Testis (tissue), 3 donors: ENCODE measurements around the gene CERK. TPM values are rescaled to one million over a fixed set of nuclear protein-coding genes. Genes with fewer than 3 reads are reported as not detected.

ENCODE experiments used
- DNase-seq: peaks from one replicate; pipeline ENCODE4 v3.0.0-alpha.2; 2019
- H3K27ac ChIP-seq, 2 donors: fragments of 200-600 bp; sonication (generic); one replicate each; pipeline ENCODE4 v1.5.1; 2019
- H3K27me3 ChIP-seq: fragments of 200-600 bp; sonication (generic); one replicate; pipeline ENCODE4 v1.5.1; 2019
- H3K36me3 ChIP-seq: fragments of 200-600 bp; sonication (generic); one replicate; pipeline ENCODE4 v1.5.1; 2017; ENCODE audit warnings: low read depth; ENCODE audit errors: missing control alignments
- H3K4me1 ChIP-seq: fragments of 200-600 bp; sonication (generic); one replicate; pipeline ENCODE4 v1.5.1; 2019
- H3K4me3 ChIP-seq, 2 donors: fragments of 200-600 bp; sonication (generic); one replicate each; pipeline ENCODE4 v1.5.1; 2017 to 2019
- H3K9me3 ChIP-seq: fragments of 200-600 bp; sonication (generic); one replicate; pipeline ENCODE4 v1.5.1; 2017
- POLR2A ChIP-seq: fragments of 450-650 bp; IDR thresholded peaks from one replicate; pipeline ENCODE4 v1.6.1; 2017; ENCODE audit warnings: antibody characterized with exemption, mild to moderate bottlenecking, moderate library complexity
- WGBS, 2 donors: methylation state at CpG; one replicate each; pipeline ENCODE4 v1.1.5; 2018; 5-methylcytosine and 5-hydroxymethylcytosine counted together
- intact Hi-C: fragments of 100-400 bp; cut with DNase I; formaldehyde crosslinking; loops from one replicate; pipeline ENCODE4 v1.15.1; 2023; ENCODE audit warnings: low total_unique reads
- polyA plus RNA-seq: library from polyadenylated mRNA; stranded (reverse); fragments of 350-450 nt; fragmentation: Illumina TruSeq; extraction: RNeasy Lipid Tissue Mini Kit (QIAGEN cat#74804); gene quantifications from one replicate; pipeline ENCODE4 v1.2.3, GENCODE V29; 2014; ENCODE audit warnings: low read depth, low replicate concordance; ENCODE audit not compliant: insufficient read depth
- total RNA-seq, 2 donors: library from RNA; depleted of rRNA; stranded (reverse); fragments of >200 nt; gene quantifications; one replicate each; pipeline ENCODE4 v1.2.3, GENCODE V29; 2016
- TF ChIP-seq, protein P1 (sequence below), 3 experiments: fragments of 450-650 bp in 2 of 3; fragments of 200-600 bp in 1 of 3; sonication (generic) in 1 of 3; IDR thresholded peaks; one replicate each; pipeline ENCODE4 v1.5.1; 2016 to 2019; ENCODE audit warnings: antibody characterized with exemption in 3 of 3, mild to moderate bottlenecking in 2 of 3, moderate library complexity in 1 of 3

CERK gene
- total and polyA plus RNA-seq, 3 donors from 2014 or later, result 14.0 to 21.3 (median 17.0) TPM

DNA sequence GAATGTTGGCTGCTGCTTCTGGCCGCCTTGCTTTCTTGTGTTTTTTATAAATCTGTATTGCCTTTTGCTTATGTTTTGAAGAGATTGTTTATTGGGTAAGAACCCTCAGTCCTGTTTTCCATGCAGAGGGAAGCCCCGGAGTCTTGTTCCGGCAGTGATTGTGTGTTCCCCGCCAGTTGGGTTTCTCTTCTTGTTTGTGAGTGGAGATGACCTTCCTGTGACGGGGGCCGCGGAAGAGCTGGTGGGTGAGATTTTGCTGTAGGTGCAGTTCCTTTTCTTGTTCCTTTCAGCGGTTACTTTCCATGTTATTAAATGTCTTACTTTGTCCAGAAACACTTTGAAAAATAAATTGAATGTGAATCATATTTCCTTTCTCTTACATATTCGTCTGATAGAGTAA is 32.7 kb upstream of the CERK start:
- peak; percentile 34 for DNase-seq
- WGBS, 2 donors, result 76 to 79% methylated on average over 9 of the region's 9 CpGs
- H3K36me3 ChIP-seq, result no peaks in the 10 kb centered on the region

DNA sequence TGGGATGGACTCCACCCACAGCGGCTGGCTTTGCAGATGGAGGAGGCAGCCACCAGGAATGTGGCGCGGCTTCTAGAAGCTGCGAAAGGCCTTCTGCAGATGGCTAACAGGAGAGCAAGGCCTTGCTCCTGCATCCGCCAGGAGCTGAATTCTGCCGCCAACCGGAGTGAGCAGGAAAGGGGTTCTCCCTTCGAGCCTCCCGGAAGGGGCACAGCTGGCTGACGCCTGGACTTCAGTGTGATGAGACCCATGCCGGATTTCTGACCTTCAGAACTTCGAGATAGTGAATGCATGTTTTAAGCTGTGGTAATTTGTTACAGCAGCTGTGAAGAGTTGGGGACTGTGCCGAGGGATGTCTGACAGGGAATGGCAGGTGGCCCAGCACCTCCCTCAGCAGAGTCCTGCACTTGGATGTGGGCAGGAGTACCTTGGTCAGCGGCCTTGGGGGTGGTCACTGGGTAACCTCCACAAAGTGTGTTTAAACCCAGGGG is 32.1 kb upstream of the CERK start:
- TF ChIP-seq, protein P1, sequence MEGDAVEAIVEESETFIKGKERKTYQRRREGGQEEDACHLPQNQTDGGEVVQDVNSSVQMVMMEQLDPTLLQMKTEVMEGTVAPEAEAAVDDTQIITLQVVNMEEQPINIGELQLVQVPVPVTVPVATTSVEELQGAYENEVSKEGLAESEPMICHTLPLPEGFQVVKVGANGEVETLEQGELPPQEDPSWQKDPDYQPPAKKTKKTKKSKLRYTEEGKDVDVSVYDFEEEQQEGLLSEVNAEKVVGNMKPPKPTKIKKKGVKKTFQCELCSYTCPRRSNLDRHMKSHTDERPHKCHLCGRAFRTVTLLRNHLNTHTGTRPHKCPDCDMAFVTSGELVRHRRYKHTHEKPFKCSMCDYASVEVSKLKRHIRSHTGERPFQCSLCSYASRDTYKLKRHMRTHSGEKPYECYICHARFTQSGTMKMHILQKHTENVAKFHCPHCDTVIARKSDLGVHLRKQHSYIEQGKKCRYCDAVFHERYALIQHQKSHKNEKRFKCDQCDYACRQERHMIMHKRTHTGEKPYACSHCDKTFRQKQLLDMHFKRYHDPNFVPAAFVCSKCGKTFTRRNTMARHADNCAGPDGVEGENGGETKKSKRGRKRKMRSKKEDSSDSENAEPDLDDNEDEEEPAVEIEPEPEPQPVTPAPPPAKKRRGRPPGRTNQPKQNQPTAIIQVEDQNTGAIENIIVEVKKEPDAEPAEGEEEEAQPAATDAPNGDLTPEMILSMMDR (IDR thresholded peaks at IDR 0.05), result no peak
- TF ChIP-seq POLR2A, result no peak
- no peaks in the 10 kb centered on the region for H3K9me3 ChIP-seq
- H3K4me1 ChIP-seq, result peaks cover 8% of the 10 kb centered on the region
- whole genome bisulfite sequencing, 2 donors, result 62 to 66% methylated on average over 11 to 14 of the region's 14 CpGs
- H3K27ac ChIP-seq, result no peak overlapping the region
- intact Hi-C loops, result no loop called here
- no peak overlapping the region for H3K4me3 ChIP-seq
- DNase-seq, result no peak
- no peaks in the 10 kb centered on the region for H3K36me3 ChIP-seq
- H3K27me3 ChIP-seq, result no peaks in the 10 kb centered on the region

More for the DNA sequence above, 32.7 kb upstream of the CERK start:
- peak overlapping the region in 1 of 2 donors; percentile 36 for H3K27ac ChIP-seq
- no peak overlapping the region for H3K4me3 ChIP-seq
- no peaks in the 10 kb centered on the region for H3K9me3 ChIP-seq
- TF ChIP-seq, protein P1 (IDR thresholded peaks at IDR 0.05), result no peak
- no peak for TF ChIP-seq POLR2A
- no peaks in the 10 kb centered on the region for H3K27me3 ChIP-seq
- H3K4me1 ChIP-seq, result peaks cover 10% of the 10 kb centered on the region
- intact Hi-C loops, result no loop called here

DNA sequence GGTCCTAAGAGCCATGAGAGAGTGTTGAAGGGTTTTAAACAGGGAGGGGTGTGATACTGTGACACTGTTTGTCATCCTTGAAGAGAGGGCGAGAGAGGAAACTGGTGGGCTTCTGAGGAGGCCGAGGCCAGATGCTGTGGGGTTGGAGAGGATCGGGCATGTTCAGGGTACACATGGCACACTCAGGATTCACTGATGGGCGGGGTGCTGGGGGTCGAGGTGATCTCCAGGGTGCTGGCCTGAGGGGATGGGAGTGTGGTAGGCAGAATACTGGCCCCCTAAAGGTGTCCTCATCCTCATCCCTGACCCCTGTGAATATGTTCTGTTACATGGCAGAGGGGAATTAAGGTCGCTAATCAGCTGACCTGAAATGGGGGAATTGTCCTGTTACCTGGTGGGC is 31.7 kb upstream of the CERK start:
- 88 to 96% methylated on average over 6 of the region's 6 CpGs for WGBS, 2 donors

DNA sequence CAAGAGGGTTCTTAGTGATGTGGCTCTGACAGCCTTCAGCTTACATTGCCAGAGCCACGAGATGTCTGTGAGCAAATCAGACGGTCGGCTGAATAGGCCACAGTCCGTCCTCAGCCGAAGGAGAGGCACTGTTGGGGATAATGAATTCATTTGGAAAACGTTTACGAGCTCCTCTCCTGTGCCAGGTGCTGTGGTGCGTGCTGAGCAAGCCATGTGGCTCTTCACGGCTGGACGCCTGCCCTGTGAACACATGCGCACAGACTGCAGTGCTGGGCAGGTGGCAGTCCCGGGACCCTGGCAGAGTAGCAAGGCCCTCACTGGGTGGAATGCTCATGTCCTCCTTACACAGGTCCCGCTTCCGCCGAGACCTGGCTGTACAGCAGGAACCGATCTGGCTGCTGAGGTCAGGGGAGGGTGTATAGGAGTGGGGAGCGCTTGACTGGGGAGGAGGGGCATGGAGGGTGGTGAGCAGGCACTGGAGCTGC is 31.2 kb upstream of the CERK start:
- Histone ChIP-seq H3K36me3 (no peaks in the 10 kb centered on the region), H3K27ac (no peak overlapping the region), H3K4me1 (peaks cover 5% of the 10 kb centered on the region), H3K27me3 (no peaks in the 10 kb centered on the region), H3K4me3 (no peak overlapping the region), H3K9me3 (no peaks in the 10 kb centered on the region)
- intact Hi-C loops, result no loop called here
- 83 to 86% methylated on average over 15 to 17 of the region's 17 CpGs for WGBS, 2 donors
- TF ChIP-seq, protein P1 (IDR thresholded peaks at IDR 0.05), result no peak
- no peak for TF ChIP-seq POLR2A
- no peak for DNase-seq

More for the DNA sequence above, 31.7 kb upstream of the CERK start:
- Histone ChIP-seq H3K4me3 (no peak overlapping the region), H3K27ac (no peak overlapping the region), H3K4me1 (peaks cover 5% of the 10 kb centered on the region), H3K27me3 (no peaks in the 10 kb centered on the region), H3K9me3 (no peaks in the 10 kb centered on the region), H3K36me3 (no peaks in the 10 kb centered on the region)
- intact Hi-C loops, result no loop called here
- TF ChIP-seq POLR2A, result no peak
- TF ChIP-seq, protein P1 (IDR thresholded peaks at IDR 0.05), result no peak
- no peak for DNase-seq
